Effector memory CD4-positive, alpha-beta T cell (primary cell): ENCODE measurements around the gene HCST.
"Not testable (repeated sequence)": the region's sequence is repeated elsewhere in the genome, so short reads cannot be mapped to it uniquely, and the experiment has no call there.

ENCODE experiments used
- DNase-seq, 3 donors: peaks; one replicate each; pipeline ENCODE4 v3.0.0-alpha.2; 2020
- H3K27ac ChIP-seq: 2 replicates; pipeline ENCODE4 v1.7.0; 2013; ENCODE audit warnings: mild to moderate bottlenecking, low read length, moderate library complexity; ENCODE audit not compliant: insufficient read depth, poor library complexity, severe bottlenecking
- H3K27me3 ChIP-seq: replicated peaks from 2 replicates; pipeline ENCODE4 v1.7.0; 2013; ENCODE audit warnings: mild to moderate bottlenecking, low read length; ENCODE audit not compliant: insufficient read depth, control insufficient read depth, poor library complexity, severe bottlenecking
- H3K36me3 ChIP-seq: 2 replicates; pipeline ENCODE4 v1.7.0; 2013; ENCODE audit warnings: mild to moderate bottlenecking, low read length, moderate library complexity; ENCODE audit not compliant: control insufficient read depth, insufficient read depth
- H3K4me1 ChIP-seq: 2 replicates; pipeline ENCODE4 v1.7.0; 2013; ENCODE audit warnings: low read length, mild to moderate bottlenecking; ENCODE audit not compliant: control insufficient read depth, insufficient read depth, poor library complexity, severe bottlenecking
- H3K4me3 ChIP-seq: 2 replicates; pipeline ENCODE4 v1.7.0; 2013; ENCODE audit warnings: low read length, low read depth, mild to moderate bottlenecking; ENCODE audit not compliant: insufficient read depth, poor library complexity, severe bottlenecking
- H3K9me3 ChIP-seq: 2 replicates; pipeline ENCODE4 v1.7.0; 2013; ENCODE audit warnings: mild to moderate bottlenecking, low read length, moderate library complexity; ENCODE audit not compliant: control insufficient read depth

HCST gene

GRCh38 chr19:35902870-35903475 lies 644 bp downstream of the HCST start:
- H3K27me3 ChIP-seq = no peaks in the 10 kb centered on the region
- no peak for DNase-seq
- H3K4me3 ChIP-seq = peak overlapping the region; percentile 85
- no peaks in the 10 kb centered on the region for H3K9me3 ChIP-seq
- peak overlapping the region; percentile 99 for H3K27ac ChIP-seq
- no peaks in the 10 kb centered on the region for H3K36me3 ChIP-seq
- peaks cover 47% of the 10 kb centered on the region for H3K4me1 ChIP-seq

- peak overlapping the region; percentile 99 for H3K27ac ChIP-seq
- no peaks in the 10 kb centered on the region for H3K27me3 ChIP-seq
- peaks cover 40% of the 10 kb centered on the region for H3K4me1 ChIP-seq
- no peaks in the 10 kb centered on the region for H3K36me3 ChIP-seq
- H3K9me3 ChIP-seq = no peaks in the 10 kb centered on the region
- DNase-seq = peak; percentile 79 to 85 (median 81)
- H3K4me3 ChIP-seq = peak overlapping the region; percentile 85
These were observed 1.3 kb downstream of the HCST start for GRCh38 chr19:35903550-35904179.

GRCh38 chr19:35904311-35905068 lies 2.2 kb downstream of the HCST start:
- Histone ChIP-seq H3K36me3 (no peaks in the 10 kb centered on the region), H3K4me1 (peaks cover 39% of the 10 kb centered on the region), H3K27ac (peak overlapping the region; percentile 99), H3K9me3 (no peaks in the 10 kb centered on the region), H3K27me3 (no peaks in the 10 kb centered on the region), H3K4me3 (peak overlapping the region; percentile 85)
- no peak for DNase-seq

- Histone ChIP-seq H3K4me1 (peaks cover 39% of the 10 kb centered on the region), H3K27ac (no peak overlapping the region), H3K36me3 (no peaks in the 10 kb centered on the region), H3K4me3 (no peak overlapping the region), H3K9me3 (no peaks in the 10 kb centered on the region), H3K27me3 (no peaks in the 10 kb centered on the region)
- DNase-seq = no peak
These were observed 2.9 kb downstream of the HCST start for GRCh38 chr19:35905178-35905727.

- Histone ChIP-seq H3K36me3 (no peaks in the 10 kb centered on the region), H3K27ac (no peak overlapping the region), H3K27me3 (no peaks in the 10 kb centered on the region), H3K4me3 (no peak overlapping the region), H3K9me3 (no peaks in the 10 kb centered on the region), H3K4me1 (peaks cover 23% of the 10 kb centered on the region)
- no peak for DNase-seq
These were observed 5.0 kb downstream of the HCST start for GRCh38 chr19:35907377-35907745.

- H3K9me3 ChIP-seq = no peaks in the 10 kb centered on the region
- H3K4me1 ChIP-seq = peaks cover 16% of the 10 kb centered on the region
- no peaks in the 10 kb centered on the region for H3K27me3 ChIP-seq
- DNase-seq = no peak
- no peak within 1 kb of the TSS for H3K4me3 ChIP-seq
- H3K27ac ChIP-seq = no peak within 1 kb of the TSS
- H3K36me3 ChIP-seq = no peaks in the 10 kb centered on the region
These were observed 5.7 kb downstream of the HCST start, which contains the start of gene TYROBP for GRCh38 chr19:35908010-35908441. Gene TYROBP, minus strand, starts transcription at chr19:35908295. Its CDS starts 67 bp downstream, at chr19:35908228.

GRCh38 chr19:35908973-35909683 lies 6.8 kb downstream of the HCST start:
- Histone ChIP-seq H3K27ac (no peak overlapping the region), H3K27me3 (no peaks in the 10 kb centered on the region), H3K4me3 (no peak overlapping the region), H3K36me3 (no peaks in the 10 kb centered on the region), H3K9me3 (no peaks in the 10 kb centered on the region), H3K4me1 (peaks cover 5% of the 10 kb centered on the region)
- DNase-seq = no peak

GRCh38 chr19:35909684-35910035 lies 7.3 kb downstream of the HCST start:
- H3K27me3 ChIP-seq = no peaks in the 10 kb centered on the region
- no peaks in the 10 kb centered on the region for H3K36me3 ChIP-seq
- no peak overlapping the region for H3K27ac ChIP-seq
- DNase-seq = no peak
- H3K9me3 ChIP-seq = no peaks in the 10 kb centered on the region
- no peaks in the 10 kb centered on the region for H3K4me1 ChIP-seq
- H3K4me3 ChIP-seq = no peak overlapping the region

- H3K4me3 ChIP-seq, DNase-seq, H3K9me3 ChIP-seq, H3K27me3 ChIP-seq, H3K27ac ChIP-seq, H3K4me1 ChIP-seq, H3K36me3 ChIP-seq: not testable (repeated sequence)
These were observed 8.0 kb downstream of the HCST start for GRCh38 chr19:35910355-35910754.
